ENCODE data around the gene RFT1.

GRCh38 chr3:53092216-53092615, 38.0 kb downstream of the RFT1 start:
- no peak for TF ChIP-seq GATA2 (IDR thresholded peaks at IDR 0.05; ENCODE audit: low read depth, low read length)
- TF ChIP-seq GATA3 (IDR thresholded peaks at IDR 0.05; ENCODE audit: low read depth, low read length), result no peak

Measured in SH-SY5Y (cell line).